ENCODE results near the gene IGSF9B. TPM values are rescaled to one million over a fixed set of nuclear protein-coding genes. Genes with fewer than 3 reads are reported as not detected.

Gene IGSF9B
- total RNA-seq, 2 experiments from 2014 or later = 24.6 to 30.3 TPM

- Mint-ChIP-seq H3K4me3 (no peak overlapping the region), H3K36me3 (no peaks in the 10 kb centered on the region), H3K4me1 (ENCODE audit: low read depth) (peaks cover 62% of the 10 kb centered on the region), H3K9me3 (no peaks in the 10 kb centered on the region), H3K27me3 (peaks cover 6% of the 10 kb centered on the region), H3K27ac (no peak overlapping the region)
- DNase-seq = no peak
- CTCF ChIA-PET = no interaction called here
- POLR2A ChIA-PET = no interaction called here
- intact Hi-C loops (cut with micrococcal nuclease) = no loop called here
Observed at GRCh38 chr11:133951327-133952198, 5.2 kb downstream of the IGSF9B start.

- H3K4me1 Mint-ChIP-seq (ENCODE audit: low read depth) = peaks cover 69% of the 10 kb centered on the region
- POLR2A ChIA-PET = no interaction called here
- CTCF ChIA-PET = no interaction called here
Observed at GRCh38 chr11:133950874-133951326, 5.9 kb downstream of the IGSF9B start.

GRCh38 chr11:133950421-133950820, 6.3 kb downstream of the IGSF9B start:
- Mint-ChIP-seq H3K27ac (no peak overlapping the region), H3K36me3 (peaks cover under 1% of the 10 kb centered on the region), H3K27me3 (peaks cover 6% of the 10 kb centered on the region), H3K4me3 (no peak overlapping the region), H3K4me1 (ENCODE audit: low read depth) (peaks cover 73% of the 10 kb centered on the region), H3K9me3 (no peaks in the 10 kb centered on the region)
- POLR2A ChIA-PET = no interaction called here
- intact Hi-C loops (cut with micrococcal nuclease) = no loop called here
- DNase-seq = no peak
- CTCF ChIA-PET = no interaction called here

More at GRCh38 chr11:133950874-133951326, 5.9 kb downstream of the IGSF9B start:
- Mint-ChIP-seq H3K4me3 (no peak overlapping the region), H3K27ac (no peak overlapping the region), H3K36me3 (no peaks in the 10 kb centered on the region), H3K27me3 (peaks cover 6% of the 10 kb centered on the region), H3K9me3 (no peaks in the 10 kb centered on the region)
- no peak for DNase-seq
- intact Hi-C loops (cut with micrococcal nuclease) = no loop called here

GRCh38 chr11:133949129-133949528, 7.6 kb downstream of the IGSF9B start:
- peaks cover 2% of the 10 kb centered on the region for H3K36me3 Mint-ChIP-seq
- H3K4me1 Mint-ChIP-seq (ENCODE audit: low read depth) = peaks cover 73% of the 10 kb centered on the region
- no peak overlapping the region for H3K4me3 Mint-ChIP-seq
- CTCF ChIA-PET = interaction anchor here (1.0 to 6.8 kb wide), 3 partner anchors 21 to 122 kb away, joined by 3 to 70 read pairs (median 3); no protein-coding TSS in a partner anchor
- H3K27me3 Mint-ChIP-seq = no peaks in the 10 kb centered on the region
- POLR2A ChIA-PET = interaction anchor here (3.1 kb wide), 1 partner anchor 21 kb away, joined by 14 read pairs; no protein-coding TSS in a partner anchor
- DNase-seq = no peak
- intact Hi-C loops (cut with micrococcal nuclease) = loop anchor here (5.0 kb wide), 3 partner anchors 103 to 383 kb away; partner anchors contain the start of genes ACAD8, GLB1L2 and THYN1
- no peaks in the 10 kb centered on the region for H3K9me3 Mint-ChIP-seq
- no peak overlapping the region for H3K27ac Mint-ChIP-seq

- POLR2A ChIA-PET = interaction anchor here (3.1 to 3.5 kb wide), 2 partner anchors 9 to 21 kb away, joined by 14 to 16 read pairs; partner anchors contain the start of gene IGSF9B
- Mint-ChIP-seq H3K36me3 (peaks cover 4% of the 10 kb centered on the region), H3K27ac (no peak overlapping the region), H3K4me3 (no peak overlapping the region), H3K4me1 (ENCODE audit: low read depth) (peaks cover 73% of the 10 kb centered on the region), H3K27me3 (no peaks in the 10 kb centered on the region), H3K9me3 (no peaks in the 10 kb centered on the region)
- CTCF ChIA-PET = interaction anchor here (0.9 to 6.8 kb wide), 7 partner anchors 8 to 191 kb away, joined by 3 to 70 read pairs (median 5); partner anchors contain the start of gene IGSF9B
- DNase-seq = no peak
- intact Hi-C loops (cut with micrococcal nuclease) = loop anchor here (5.0 kb wide), 3 partner anchors 104 to 384 kb away; partner anchors contain the start of genes ACAD8, GLB1L2 and THYN1
Observed at GRCh38 chr11:133948711-133949110, 8.1 kb downstream of the IGSF9B start.

GRCh38 chr11:133947321-133947756, 9.4 kb downstream of the IGSF9B start:
- peak; percentile 83 for DNase-seq
- Mint-ChIP-seq H3K9me3 (no peaks in the 10 kb centered on the region), H3K36me3 (peaks cover 14% of the 10 kb centered on the region), H3K27me3 (no peaks in the 10 kb centered on the region), H3K4me1 (ENCODE audit: low read depth) (peaks cover 67% of the 10 kb centered on the region), H3K4me3 (peak overlapping the region; percentile 33), H3K27ac (peak overlapping the region; percentile 42)
- POLR2A ChIA-PET = interaction anchor here (0.6 to 3.5 kb wide), 4 partner anchors 8 to 91 kb away, joined by 4 to 16 read pairs (median 10); partner anchors contain the start of gene IGSF9B
- intact Hi-C loops (cut with micrococcal nuclease) = loop anchor here (5.0 kb wide), 3 partner anchors 105 to 385 kb away; partner anchors contain the start of genes ACAD8, GLB1L2 and THYN1
- CTCF ChIA-PET = interaction anchor here (0.6 to 6.8 kb wide), 11 partner anchors 9 to 193 kb away, joined by 3 to 70 read pairs (median 4); partner anchors contain the start of gene IGSF9B

GRCh38 chr11:133946541-133947318, 10.0 kb downstream of the IGSF9B start:
- intact Hi-C loops (cut with micrococcal nuclease) = loop anchor here (5.0 kb wide), 3 partner anchors 106 to 386 kb away; partner anchors contain the start of genes ACAD8, GLB1L2 and THYN1
- peak; percentile 55 for DNase-seq
- Mint-ChIP-seq H3K4me1 (ENCODE audit: low read depth) (peaks cover 69% of the 10 kb centered on the region), H3K9me3 (no peaks in the 10 kb centered on the region), H3K36me3 (peaks cover 20% of the 10 kb centered on the region), H3K4me3 (no peak overlapping the region), H3K27me3 (no peaks in the 10 kb centered on the region), H3K27ac (no peak overlapping the region)
- ChIA-PET POLR2A (interaction anchor here (3.1 to 3.5 kb wide), 2 partner anchors 10 to 19 kb away, joined by 14 to 16 read pairs; partner anchors contain the start of gene IGSF9B), CTCF (interaction anchor here (0.6 to 6.8 kb wide), 11 partner anchors 8 to 91 kb away, joined by 3 to 70 read pairs (median 4); partner anchors contain the start of gene IGSF9B)

GRCh38 chr11:133946051-133946450, 10.7 kb downstream of the IGSF9B start:
- POLR2A ChIA-PET = interaction anchor here (1.4 to 3.5 kb wide), 3 partner anchors 11 to 278 kb away, joined by 4 to 16 read pairs (median 14); partner anchors contain the start of genes IGSF9B, NCAPD3 and VPS26B
- H3K4me1 Mint-ChIP-seq (ENCODE audit: low read depth) = peaks cover 69% of the 10 kb centered on the region
- intact Hi-C loops (cut with micrococcal nuclease) = loop anchor here (5.0 kb wide), 3 partner anchors 106 to 386 kb away; partner anchors contain the start of genes ACAD8, GLB1L2 and THYN1
- H3K27me3 Mint-ChIP-seq = no peaks in the 10 kb centered on the region
- H3K36me3 Mint-ChIP-seq = peaks cover 21% of the 10 kb centered on the region
- H3K4me3 Mint-ChIP-seq = no peak overlapping the region
- CTCF ChIA-PET = interaction anchor here (1.3 to 6.8 kb wide), 3 partner anchors 18 to 22 kb away, joined by 3 to 70 read pairs (median 4); no protein-coding TSS in a partner anchor
- H3K9me3 Mint-ChIP-seq = no peaks in the 10 kb centered on the region
- no peak for DNase-seq
- H3K27ac Mint-ChIP-seq = peak overlapping the region; percentile 88

GRCh38 chr11:133945087-133945974, 11.4 kb downstream of the IGSF9B start:
- Mint-ChIP-seq H3K9me3 (no peaks in the 10 kb centered on the region), H3K27me3 (no peaks in the 10 kb centered on the region), H3K27ac (peak overlapping the region; percentile 88), H3K4me1 (ENCODE audit: low read depth) (peaks cover 69% of the 10 kb centered on the region), H3K4me3 (peak overlapping the region; percentile 61), H3K36me3 (peaks cover 21% of the 10 kb centered on the region)
- intact Hi-C loops (cut with micrococcal nuclease) = loop anchor here (1.0 to 5.0 kb wide), 7 partner anchors 12 to 387 kb away; partner anchors contain the start of genes ACAD8, GLB1L2, THYN1 and VPS26B
- ChIA-PET CTCF (interaction anchor here (1.0 to 6.8 kb wide), 4 partner anchors 11 to 262 kb away, joined by 3 to 70 read pairs (median 4); no protein-coding TSS in a partner anchor), POLR2A (interaction anchor here (0.6 to 3.5 kb wide), 7 partner anchors 11 to 279 kb away, joined by 3 to 16 read pairs (median 5); partner anchors contain the start of genes IGSF9B, NCAPD3 and VPS26B)
- DNase-seq = peak; percentile 93

Data from activated CD4-positive, alpha-beta memory T cell treated with anti-CD3 and anti-CD28 coated beads for 36 hours (primary cell).